HepG2 (cell line): ENCODE measurements around the gene RAPGEF5. TPM values are rescaled to one million over a fixed set of nuclear protein-coding genes. Genes with fewer than 3 reads are reported as not detected.
A peak's percentile ranks its signal among the peaks of the same experiment; 100 is the strongest.

Source experiments
- ATAC-seq: fragments of 200-7000 bp; cut with Tn5 transposase; 3 replicates; pipeline ENCODE4 v1.9.1; 2020; ENCODE audit warnings: mild to moderate bottlenecking, moderate library complexity
- BruUV-seq: library from RNA; stranded (reverse); fragments of 400-500 nt; replicated peaks from 2 replicates; lab custom pipeline; 2021; lab: Mats Ljungman, UMichigan
- CTCF ChIA-PET: fragments of 300-600 bp; formaldehyde crosslinking; extraction: SDS; loops from one replicate; lab custom pipeline; 2021; ENCODE audit warnings: low total read pairs, inconsistent platforms, low intra/inter-chr PET ratio; lab: Yijun Ruan, JAX
- POLR2A ChIA-PET: fragments of 350-600 bp; sonication (Branson Sonifier 250); formaldehyde crosslinking; loops from one replicate; lab custom pipeline; 2020; ENCODE audit warnings: antibody characterized with exemption, inconsistent platforms; lab: Yijun Ruan, JAX
- DNase-seq: peaks from one replicate; pipeline ENCODE4 v3.0.0-alpha.2; 2015; ENCODE audit warnings: low spot score
- FAIRE-seq: peaks from 3 replicates; lab custom pipeline; 2011; peaks lifted over from hg19 to GRCh38; lab: Jason Lieb, UNC
- H2AFZ ChIP-seq: one replicate; pipeline ENCODE4 v1.6.1; 2011; ENCODE audit warnings: low read length, inconsistent platforms
- H3K27ac ChIP-seq: fragments of 300-600 bp; 3 replicates; pipeline ENCODE4 v1.8.0; 2011; ENCODE audit warnings: mixed run types, mild to moderate bottlenecking, mixed read lengths, low read length, inconsistent platforms; ENCODE audit not compliant: insufficient read depth; ENCODE audit errors: extremely low read length
- H3K27me3 ChIP-seq, 2 experiments: fragments of 200-600 bp in 1 of 2; 2 replicates in 1 of 2; 3 replicates in 1 of 2; pipeline versions ENCODE4 v1.6.0 to v1.8.0; 2011; ENCODE audit warnings: low read length in 2 of 2, mild to moderate bottlenecking in 2 of 2, moderate library complexity in 2 of 2, inconsistent platforms in 1 of 2; ENCODE audit not compliant: insufficient read depth in 2 of 2, control insufficient read depth in 1 of 2
- H3K36me3 ChIP-seq, 2 experiments: fragments of 200-600 bp in 1 of 2; replicated peaks in 1 of 2; 2 replicates in 1 of 2; 3 replicates in 1 of 2; pipeline versions ENCODE4 v1.5.1 to v1.8.0; 2011; ENCODE audit warnings: low read length in 2 of 2, inconsistent platforms in 1 of 2; ENCODE audit not compliant: insufficient read depth in 2 of 2, control insufficient read depth in 1 of 2
- H3K4me1 ChIP-seq: 2 replicates; pipeline ENCODE4 v1.5.1; 2012; ENCODE audit warnings: low read length, inconsistent platforms; ENCODE audit not compliant: insufficient read depth
- H3K4me2 ChIP-seq: 2 replicates; pipeline ENCODE4 v1.6.0; 2011; ENCODE audit warnings: low read depth, low read length, inconsistent platforms
- H3K4me3 ChIP-seq, 3 experiments: fragments of 200-600 bp in 1 of 3; sonication (generic), shearing (Covaris generic) in 1 of 3; replicated peaks in 1 of 3; 2 replicates each; pipeline ENCODE4 v1.5.1; 2011 to 2016; ENCODE audit warnings: low read length in 3 of 3, inconsistent platforms in 2 of 3, low read depth in 2 of 3, mild to moderate bottlenecking in 2 of 3, control low read depth in 1 of 3, mixed read lengths in 1 of 3; ENCODE audit not compliant: insufficient read depth in 1 of 3
- H3K79me2 ChIP-seq: one replicate; pipeline ENCODE4 v1.6.1; 2011; ENCODE audit warnings: low read length, inconsistent platforms; ENCODE audit not compliant: insufficient read depth
- H3K9ac ChIP-seq: 2 replicates; pipeline ENCODE4 v1.6.0; 2011; ENCODE audit warnings: mild to moderate bottlenecking, low read depth, low read length, inconsistent platforms; ENCODE audit not compliant: insufficient read depth
- H3K9me3 ChIP-seq: 2 replicates; pipeline ENCODE4 v1.5.1; 2012; ENCODE audit warnings: mild to moderate bottlenecking, low read length
- H4K20me1 ChIP-seq: 2 replicates; pipeline ENCODE4 v1.6.0; 2011; ENCODE audit warnings: inconsistent platforms, mild to moderate bottlenecking, low read length, moderate library complexity; ENCODE audit not compliant: insufficient read depth
- ETV6 ChIP-seq: sonication (generic); formaldehyde crosslinking; conservative IDR thresholded peaks from 2 replicates; pipeline ENCODE4 v1.4.0; 2020; ENCODE audit warnings: missing genetic modification reagents
- GLI4 ChIP-seq: sonication (generic); formaldehyde crosslinking; IDR thresholded peaks from 2 replicates; pipeline ENCODE4 v1.5.1; 2020; ENCODE audit warnings: missing genetic modification reagents, mild to moderate bottlenecking, moderate library complexity, borderline replicate concordance
- MED8 ChIP-seq: sonication (generic); formaldehyde crosslinking; IDR thresholded peaks from 2 replicates; pipeline ENCODE4 v1.8.1; 2023; ENCODE audit warnings: mild to moderate bottlenecking, missing genetic modification reagents; ENCODE audit not compliant: insufficient replicate concordance
- MEF2D ChIP-seq: sonication (generic); formaldehyde crosslinking; IDR thresholded peaks from 2 replicates; pipeline ENCODE4 v1.5.1; 2020; ENCODE audit warnings: mild to moderate bottlenecking, missing genetic modification reagents
- MEIS2 ChIP-seq: sonication (generic); formaldehyde crosslinking; IDR thresholded peaks from 2 replicates; pipeline ENCODE4 v1.9.0; 2021; ENCODE audit warnings: mild to moderate bottlenecking, missing genetic modification reagents
- PRDM4 ChIP-seq: sonication (generic); formaldehyde crosslinking; IDR thresholded peaks from 2 replicates; pipeline ENCODE4 v1.9.0; 2021; ENCODE audit warnings: missing genetic modification reagents, borderline replicate concordance
- RBM22 ChIP-seq: fragments of 200-400 bp; formaldehyde crosslinking; optimal IDR thresholded peaks from 2 replicates; pipeline ENCODE3; 2017; ENCODE audit warnings: mild to moderate bottlenecking, low read length, moderate library complexity
- TSC22D2 ChIP-seq: sonication (generic); formaldehyde crosslinking; IDR thresholded peaks from 2 replicates; pipeline ENCODE4 v1.5.1; 2020; ENCODE audit warnings: missing genetic modification reagents, mild to moderate bottlenecking, borderline replicate concordance
- ZNF121 ChIP-seq: sonication (generic); formaldehyde crosslinking; IDR thresholded peaks from 2 replicates; pipeline ENCODE4 v1.5.0; 2020; ENCODE audit warnings: mild to moderate bottlenecking, missing genetic modification reagents
- ZNF572 ChIP-seq: sonication (generic); formaldehyde crosslinking; IDR thresholded peaks from 2 replicates; pipeline ENCODE4 v1.5.1; 2020; ENCODE audit warnings: mild to moderate bottlenecking, missing genetic modification reagents
- WGBS: methylation state at CpG from one replicate; pipeline ENCODE4 v1.1.6; 2017; ENCODE audit warnings: low lambda C conversion rate; 5-methylcytosine and 5-hydroxymethylcytosine counted together
- in situ Hi-C: cut with HindIII; loops from 2 replicates; pipeline ENCODE4 v1.10.0; 2017; ENCODE audit warnings: low pct_unique_long_range_greater_than_20kb; ENCODE audit not compliant: extremely low pct_ligation_motif_present
- intact Hi-C: fragments of 100-400 bp; cut with micrococcal nuclease; formaldehyde crosslinking; loops from one replicate; pipeline ENCODE4 v1.10.0; 2022; ENCODE audit not compliant: unreplicated experiment
- polyA plus RNA-seq, 8 experiments: library from polyadenylated mRNA; depleted of rRNA in 3 of 8; stranded (reverse) in 7 of 8; unstranded in 1 of 8; fragments of >200 nt; fragmentation: Illumina TruSeq in 4 of 8; extraction: Trizol in 4 of 8; gene quantifications; 2 replicates each; pipeline versions ENCODE4 v1.2.1 to v1.2.3, GENCODE V29; 2011 to 2016; ENCODE audit warnings: low read depth in 4 of 8, missing spikeins in 1 of 8, mixed read lengths in 1 of 8; ENCODE audit not compliant: insufficient read depth in 1 of 8
- total RNA-seq, 5 experiments: library from RNA; depleted of rRNA; stranded (reverse); fragments of >200 nt; fragmentation: Illumina TruSeq; extraction: Trizol; gene quantifications; 2 replicates each; pipeline ENCODE4 v1.2.3, GENCODE V29; 2016; ENCODE audit warnings: low read depth in 1 of 5
- TF ChIP-seq, protein P1 (sequence below): sonication (generic); formaldehyde crosslinking; IDR thresholded peaks from 2 replicates; pipeline ENCODE4 v1.5.1; 2020; ENCODE audit warnings: mild to moderate bottlenecking, missing genetic modification reagents

Gene RAPGEF5
- total and polyA plus RNA-seq, 2 of the 13 experiments (the other 11 are each of a cell fraction or from before 2014, with no cell fraction given): 17.1 to 23.4 TPM

DNA sequence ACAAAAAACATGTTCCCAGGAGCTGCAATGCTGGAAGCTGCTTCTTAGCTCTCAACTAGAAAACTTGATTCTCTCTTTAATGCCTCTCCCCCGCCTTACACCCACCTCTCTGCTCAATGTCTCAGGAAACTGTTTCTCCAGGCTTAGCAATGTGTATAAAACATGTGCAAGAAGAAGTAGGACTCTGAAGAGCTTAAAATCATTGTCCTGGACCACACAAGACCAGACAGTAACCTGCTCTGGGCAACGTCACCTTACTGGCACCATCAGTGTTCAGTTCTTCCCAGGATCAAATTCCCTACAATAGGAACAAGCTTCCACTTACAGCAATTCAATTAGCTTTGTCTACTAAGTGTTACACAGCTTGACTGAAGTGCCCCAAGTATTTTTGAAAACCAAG is 104.9 kb downstream of the RAPGEF5 start:
- no peak for ATAC-seq
- Histone ChIP-seq H3K9ac (no peak overlapping the region), H3K27me3 (no peaks in the 10 kb centered on the region), H3K4me3 (no peak overlapping the region), H4K20me1 (peaks cover 7% of the 10 kb centered on the region), H3K4me1 (no peaks in the 10 kb centered on the region), H2AFZ (no peak overlapping the region), H3K36me3 (peaks cover 4 to 37% of the 10 kb centered on the region in 2 experiments), H3K79me2 (peaks cover 4% of the 10 kb centered on the region), H3K27ac (no peak overlapping the region), H3K9me3 (no peaks in the 10 kb centered on the region), H3K4me2 (no peak overlapping the region)
- intact Hi-C loops (no loop called here), in situ Hi-C loops (no loop called here)
- no TSS peak for BruUV-seq
- ChIA-PET CTCF (no interaction called here), POLR2A (no interaction called here)
- WGBS: 98% methylated on average over 2 of the region's 2 CpGs
- DNase-seq: no peak
- FAIRE-seq: peak; percentile 26
- TF ChIP-seq RBM22: peak; percentile 38
- no peak for TF ChIP-seq PRDM4

DNA sequence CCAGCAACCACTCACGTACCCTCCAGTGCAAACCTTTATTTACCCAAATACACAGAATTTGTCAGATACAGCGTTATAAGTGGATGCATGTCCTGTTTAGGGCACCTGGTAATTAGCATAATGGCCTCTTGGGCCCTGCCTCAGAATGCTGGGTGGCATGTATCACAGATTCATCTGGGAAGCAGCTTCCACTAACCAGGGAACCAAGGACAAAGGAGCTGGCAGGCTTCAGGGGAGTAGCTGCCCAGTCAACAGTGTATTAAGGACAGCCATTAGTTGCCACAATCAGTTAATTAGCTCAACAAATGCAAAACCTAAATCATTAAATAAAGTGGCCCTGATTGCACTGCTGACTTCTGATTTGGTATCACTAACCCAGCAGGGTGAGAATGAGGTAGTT is 105.7 kb downstream of the RAPGEF5 start:
- Histone ChIP-seq H2AFZ (no peak overlapping the region), H4K20me1 (peaks cover 7% of the 10 kb centered on the region), H3K4me1 (no peaks in the 10 kb centered on the region), H3K9me3 (no peaks in the 10 kb centered on the region), H3K9ac (no peak overlapping the region), H3K4me2 (no peak overlapping the region), H3K79me2 (peaks cover 4% of the 10 kb centered on the region), H3K27ac (no peak overlapping the region), H3K36me3 (peaks cover 4 to 36% of the 10 kb centered on the region in 2 experiments), H3K27me3 (no peaks in the 10 kb centered on the region), H3K4me3 (no peak overlapping the region)
- FAIRE-seq (no peak), DNase-seq (no peak), ATAC-seq (no peak)
- in situ Hi-C loops: no loop called here
- intact Hi-C loops: no loop called here
- BruUV-seq: no TSS peak
- CTCF ChIA-PET: no interaction called here
- WGBS: 100% methylated on average over 2 of the region's 2 CpGs
- POLR2A ChIA-PET: no interaction called here
- TF ChIP-seq GLI4 (CRISPR knock-in tag): no peak
- no peak for TF ChIP-seq MEIS2 (CRISPR knock-in tag)
- TF ChIP-seq MEF2D (CRISPR knock-in tag): no peak
- TF ChIP-seq MED8 (CRISPR knock-in tag): no peak
- no peak for TF ChIP-seq TSC22D2 (CRISPR knock-in tag)
- TF ChIP-seq ZNF572 (CRISPR knock-in tag): no peak
- no peak for TF ChIP-seq ZNF121 (CRISPR knock-in tag)
- TF ChIP-seq, protein P1, sequence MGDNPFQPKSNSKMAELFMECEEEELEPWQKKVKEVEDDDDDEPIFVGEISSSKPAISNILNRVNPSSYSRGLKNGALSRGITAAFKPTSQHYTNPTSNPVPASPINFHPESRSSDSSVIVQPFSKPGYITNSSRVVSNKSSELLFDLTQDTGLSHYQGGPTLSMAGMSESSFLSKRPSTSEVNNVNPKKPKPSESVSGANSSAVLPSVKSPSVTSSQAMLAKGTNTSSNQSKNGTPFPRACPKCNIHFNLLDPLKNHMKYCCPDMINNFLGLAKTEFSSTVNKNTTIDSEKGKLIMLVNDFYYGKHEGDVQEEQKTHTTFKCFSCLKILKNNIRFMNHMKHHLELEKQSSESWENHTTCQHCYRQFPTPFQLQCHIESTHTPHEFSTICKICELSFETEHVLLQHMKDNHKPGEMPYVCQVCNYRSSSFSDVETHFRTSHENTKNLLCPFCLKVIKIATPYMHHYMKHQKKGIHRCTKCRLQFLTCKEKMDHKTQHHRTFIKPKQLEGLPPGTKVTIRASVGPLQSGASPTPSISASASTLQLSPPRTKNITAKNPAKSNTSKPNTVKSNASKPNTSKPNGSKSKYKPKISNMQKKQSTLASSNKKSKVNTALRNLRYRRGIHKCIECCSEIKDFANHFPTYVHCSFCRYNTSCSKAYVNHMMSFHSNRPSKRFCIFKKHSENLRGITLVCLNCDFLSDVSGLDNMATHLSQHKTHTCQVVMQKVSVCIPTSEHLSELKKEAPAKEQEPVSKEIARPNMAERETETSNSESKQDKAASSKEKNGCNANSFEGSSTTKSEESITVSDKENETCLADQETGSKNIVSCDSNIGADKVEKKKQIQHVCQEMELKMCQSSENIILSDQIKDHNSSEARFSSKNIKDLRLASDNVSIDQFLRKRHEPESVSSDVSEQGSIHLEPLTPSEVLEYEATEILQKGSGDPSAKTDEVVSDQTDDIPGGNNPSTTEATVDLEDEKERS (CRISPR knock-in tag): no peak
- TF ChIP-seq ETV6 (CRISPR knock-in tag): no peak
